HG03432 (cell line): ENCODE results near the gene LMO1.

Experiments used
- ATAC-seq: cut with Tn5 transposase; IDR thresholded peaks from one replicate; pipeline ENCODE4 v1.9.1; 2021; ENCODE audit warnings: mild to moderate bottlenecking, moderate library complexity; ENCODE audit not compliant: unreplicated experiment

LMO1 gene

DNA sequence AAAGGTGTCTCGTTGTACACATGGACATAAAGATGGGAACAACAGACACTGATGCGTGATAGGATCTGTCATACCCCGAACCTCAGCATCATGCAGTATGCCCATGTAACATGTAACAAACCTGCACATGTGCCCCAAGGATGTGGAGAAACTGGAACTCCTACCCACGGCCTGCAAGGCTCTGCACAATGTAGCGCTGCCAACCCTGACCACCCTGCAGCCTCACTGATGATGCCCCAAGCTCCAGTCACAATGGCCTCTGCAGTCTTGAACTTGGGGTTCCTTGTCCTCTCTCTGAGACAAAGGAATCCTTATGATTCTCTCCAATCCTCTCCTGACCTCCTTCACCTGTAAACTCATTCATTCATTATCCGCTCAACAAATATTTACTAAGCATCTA, 14.2 kb downstream of the LMO1 start:
- no peak for ATAC-seq

DNA sequence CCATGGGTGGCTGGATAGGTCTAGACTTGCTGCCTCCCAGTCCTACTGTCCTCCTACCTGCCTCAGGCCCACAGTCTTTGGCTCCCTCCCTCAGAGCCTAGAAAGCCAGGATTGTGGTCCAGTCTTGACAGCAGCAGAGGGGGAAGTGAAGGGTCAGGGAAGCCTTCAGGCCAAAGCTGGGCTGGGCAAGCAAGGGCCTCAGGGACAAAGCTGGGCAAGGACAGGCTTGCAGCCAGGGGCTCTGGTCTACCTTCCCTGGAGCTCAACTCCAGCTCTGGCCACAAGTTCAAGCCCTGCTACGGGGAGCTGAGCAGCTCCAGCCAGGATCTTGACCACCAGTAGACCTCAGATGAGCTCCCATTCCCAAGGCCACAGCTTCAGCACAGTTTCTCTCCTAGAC, 14.9 kb downstream of the LMO1 start:
- ATAC-seq = no peak

DNA sequence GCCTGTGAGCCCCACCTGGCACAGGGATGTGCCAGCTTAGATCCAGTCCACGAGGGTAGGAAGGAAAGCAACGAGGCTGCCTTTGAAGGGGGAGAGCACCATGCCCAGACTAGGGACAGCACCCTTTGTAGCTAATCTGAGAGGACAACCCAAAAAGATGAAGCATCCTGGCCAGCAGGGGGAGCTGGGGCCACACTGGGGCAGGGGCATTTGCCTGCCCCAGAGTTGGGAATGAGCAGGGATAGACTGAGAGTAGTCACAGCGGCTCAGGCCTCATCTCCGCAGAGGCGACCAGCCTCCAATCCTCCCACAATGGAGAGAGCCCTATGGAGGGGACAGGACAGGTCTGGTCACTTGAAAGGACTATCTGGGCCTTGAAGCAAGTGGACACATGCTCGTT, 16.4 kb downstream of the LMO1 start:
- no peak for ATAC-seq

DNA sequence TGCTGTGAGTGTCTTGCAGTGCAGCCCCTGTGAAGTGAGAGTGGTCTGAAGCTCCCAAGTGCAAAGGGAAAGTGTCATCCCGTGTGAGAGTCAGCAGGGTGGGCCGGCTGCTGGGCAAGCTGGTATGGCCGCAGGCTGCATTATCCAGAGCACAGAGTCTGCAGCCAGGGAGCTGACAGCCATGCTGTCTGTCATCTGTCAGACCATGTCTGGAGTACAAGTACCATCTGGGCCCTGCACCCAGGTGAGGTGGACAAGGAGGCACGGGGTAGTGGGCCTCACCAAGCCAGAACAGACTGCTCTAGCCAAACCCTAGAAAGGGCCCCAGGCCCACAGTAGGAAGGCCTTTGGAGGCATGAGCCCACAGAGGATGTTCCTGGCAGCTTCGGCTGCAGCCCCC, 20.2 kb downstream of the LMO1 start:
- ATAC-seq = no peak

DNA sequence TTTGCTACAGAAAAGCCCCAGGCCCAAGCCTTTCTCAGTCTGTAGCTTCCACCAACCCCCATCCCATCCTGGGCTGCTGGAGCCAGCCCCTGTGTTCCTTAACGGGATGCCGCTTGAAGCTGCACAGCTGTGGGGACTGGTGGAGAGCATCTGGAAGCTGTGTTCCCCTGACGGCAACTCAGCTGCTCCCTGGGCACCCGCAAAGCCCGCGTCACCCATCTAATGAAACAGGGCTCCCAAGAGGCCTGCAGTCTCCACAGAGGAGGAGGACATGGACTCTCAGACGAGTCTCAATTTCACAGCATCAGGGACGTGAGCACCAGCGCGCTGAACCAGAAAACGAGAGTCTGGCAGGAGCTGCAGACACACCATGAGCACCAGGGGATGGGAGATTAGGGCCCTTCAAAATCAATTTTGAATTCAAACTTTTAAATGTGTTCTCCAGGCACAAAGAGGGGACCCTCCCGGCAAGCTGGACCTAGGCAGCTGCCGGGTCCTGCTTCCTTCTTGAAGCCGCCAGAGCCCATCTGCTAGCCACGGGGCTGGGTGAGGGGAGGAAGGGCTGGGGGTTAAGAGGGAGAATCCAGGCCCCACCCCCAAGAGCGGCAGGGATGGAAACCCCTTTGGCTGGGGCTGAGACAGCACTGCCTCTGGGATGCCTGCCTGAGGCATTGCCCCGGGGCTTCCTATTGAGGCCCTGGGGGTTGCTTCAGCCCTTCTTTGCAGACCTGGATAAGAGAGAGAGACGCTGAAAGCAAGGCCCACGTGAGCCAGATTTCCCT, 21.0 kb downstream of the LMO1 start:
- ATAC-seq = no peak

DNA sequence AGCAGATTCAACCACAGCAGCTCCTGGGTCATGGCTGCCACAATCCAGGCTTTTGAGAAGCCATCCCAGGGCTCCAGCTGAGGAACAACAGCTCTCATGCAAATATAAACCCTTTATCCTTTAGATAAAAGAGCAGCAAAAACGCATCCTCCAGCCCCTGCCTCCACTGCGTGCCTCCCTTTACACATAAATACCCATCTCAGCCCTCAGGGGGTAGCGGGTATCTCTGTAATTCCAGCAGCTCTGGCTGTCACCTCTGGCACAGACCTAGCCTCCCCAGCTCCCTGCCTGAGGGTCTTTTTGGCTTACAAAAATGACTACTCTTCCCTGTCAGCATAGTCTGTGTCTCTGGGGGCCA, 21.6 kb downstream of the LMO1 start:
- ATAC-seq = no peak

DNA sequence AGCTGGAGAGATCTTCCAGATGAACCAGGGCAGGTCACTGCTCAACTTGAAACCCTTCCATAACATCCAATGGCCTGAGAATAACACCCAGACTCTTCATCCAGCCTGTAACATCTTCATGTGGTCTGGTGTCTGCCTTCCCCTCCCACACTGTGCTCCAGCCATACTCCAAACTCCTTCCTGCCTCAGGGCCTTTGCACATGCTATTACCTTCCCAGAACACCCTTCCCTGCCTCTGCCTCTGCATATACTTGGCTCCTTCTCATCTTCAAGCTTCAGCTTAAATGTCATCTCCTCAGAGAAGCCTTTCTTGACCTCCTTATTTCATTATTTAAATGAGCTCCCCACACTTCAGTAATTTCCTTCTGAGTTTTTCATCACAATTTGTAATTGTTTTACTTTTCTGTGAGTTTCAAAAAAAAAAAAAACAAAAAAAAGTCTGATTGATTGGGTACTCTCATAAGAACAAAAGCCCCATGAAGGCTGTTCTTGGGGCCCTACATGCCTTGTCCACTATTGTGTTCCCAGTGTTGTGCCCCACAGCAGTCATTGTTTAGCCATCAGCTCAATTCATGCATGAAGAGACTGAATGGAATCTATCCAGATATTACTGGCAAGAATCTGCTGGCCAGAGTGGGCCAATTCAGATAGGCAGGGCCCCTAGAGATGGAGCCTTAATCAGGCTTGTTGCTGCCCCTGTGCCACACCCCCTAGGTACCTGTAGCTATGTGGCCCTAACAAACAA, 22.1 kb downstream of the LMO1 start:
- ATAC-seq = no peak

DNA sequence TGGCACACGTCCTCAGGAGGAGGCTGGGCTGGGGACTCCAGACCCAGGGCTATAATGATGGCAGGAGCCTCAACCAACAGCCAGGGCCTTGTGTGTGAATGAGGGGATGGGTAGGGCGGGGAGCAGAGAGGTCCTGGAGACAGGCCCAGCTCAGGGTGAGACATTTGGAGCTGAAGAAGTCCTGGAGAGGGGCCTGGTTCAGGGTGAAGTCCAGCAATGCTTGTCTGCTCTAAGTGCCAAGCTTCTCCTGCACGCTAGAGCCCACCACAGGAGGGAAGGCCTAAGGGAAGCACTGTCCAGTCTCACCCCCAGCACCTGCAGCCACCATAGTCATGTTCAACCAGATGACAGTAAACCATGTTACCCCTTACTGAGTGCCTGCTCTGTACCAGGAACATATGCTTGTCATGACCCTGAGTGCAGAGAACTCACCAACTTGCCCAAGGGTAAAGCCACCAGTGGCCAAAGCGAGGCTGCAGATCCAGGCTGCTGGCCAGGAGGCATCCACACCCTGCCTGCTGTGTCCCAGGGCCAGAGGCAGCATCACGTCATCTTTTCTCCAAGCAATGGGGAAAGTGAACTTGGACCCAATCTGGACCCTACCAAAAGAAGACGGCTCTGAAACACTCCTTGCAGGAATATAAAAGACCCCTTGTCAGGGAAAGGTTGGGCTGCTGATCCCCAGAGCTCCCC, 24.0 kb downstream of the LMO1 start:
- ATAC-seq = no peak

DNA sequence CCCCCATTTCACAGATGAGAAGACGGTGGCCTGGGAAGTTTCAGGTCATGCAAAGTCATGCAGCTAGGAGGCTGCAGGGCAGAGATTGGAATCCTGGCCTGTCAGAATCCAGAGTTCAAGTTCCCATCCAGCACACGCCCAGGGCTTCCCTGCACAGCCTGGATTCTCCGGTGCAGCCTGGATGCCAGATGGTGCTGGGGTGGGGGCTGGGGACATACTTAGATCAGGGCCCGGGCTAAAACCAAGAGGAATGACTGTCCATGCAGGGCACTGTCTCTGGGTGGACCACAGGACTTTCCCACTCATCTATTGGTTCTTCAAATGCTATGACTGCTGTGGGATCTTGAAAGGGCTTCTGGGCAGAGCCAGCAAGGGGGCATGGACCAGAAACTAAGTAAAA, 24.6 kb downstream of the LMO1 start:
- ATAC-seq = no peak

DNA sequence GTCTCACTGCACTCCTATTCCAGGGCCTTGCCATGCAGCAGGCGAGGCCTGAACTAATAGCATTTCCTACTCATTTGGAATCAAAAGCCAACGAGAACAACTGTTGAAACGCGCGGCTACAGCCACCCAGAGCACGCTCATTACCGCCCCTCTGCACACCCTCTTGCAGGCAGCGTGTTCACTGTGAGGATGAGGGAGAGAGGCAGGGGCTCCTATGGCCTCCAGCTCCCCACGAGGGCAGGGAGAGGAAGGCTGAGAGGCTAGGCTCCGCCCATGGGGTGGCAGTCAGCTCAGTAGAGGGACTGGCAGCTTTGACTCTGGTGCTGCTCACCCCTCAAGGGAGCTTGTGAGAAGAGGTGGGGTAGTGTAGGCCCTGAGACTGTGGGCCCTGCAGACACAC, 26.2 kb downstream of the LMO1 start:
- no peak for ATAC-seq

DNA sequence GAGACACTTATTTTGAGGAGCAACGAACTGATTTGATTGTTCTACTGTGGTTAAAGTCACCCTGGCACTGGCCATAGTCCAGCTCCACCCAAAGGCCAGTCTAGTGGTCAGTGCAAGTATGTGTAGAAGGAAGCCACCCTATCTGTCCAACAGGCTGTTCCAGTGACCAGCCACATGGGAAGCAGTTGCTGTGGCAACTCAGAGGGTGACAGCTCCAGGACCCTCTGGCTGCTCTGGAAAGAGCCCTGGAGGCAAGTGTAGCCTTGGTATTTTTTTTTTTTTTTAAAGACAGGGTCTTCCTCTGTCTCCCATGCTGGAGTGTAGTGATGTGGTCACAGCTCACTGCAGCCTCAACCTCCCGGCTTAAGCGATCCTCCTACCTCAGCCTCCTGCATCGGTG, 27.8 kb downstream of the LMO1 start:
- no peak for ATAC-seq

DNA sequence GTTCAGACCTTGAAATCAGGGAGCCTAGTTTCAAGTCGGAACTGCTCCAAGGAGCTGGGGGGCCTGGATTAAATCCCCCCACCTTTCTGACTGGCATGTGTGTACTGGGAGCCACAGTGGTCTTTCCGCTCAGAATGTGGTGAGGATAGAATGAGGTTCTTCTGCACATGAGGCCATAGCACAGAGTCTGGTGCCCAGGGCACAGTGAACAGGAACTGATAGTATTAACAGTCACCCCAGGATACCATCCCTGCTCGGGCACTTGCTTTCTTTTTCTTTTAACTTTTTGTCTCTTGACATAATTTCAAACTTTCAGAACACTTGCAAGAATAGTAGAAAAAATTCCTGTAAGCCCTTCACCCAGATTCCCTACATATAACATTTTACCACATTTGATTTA, 28.8 kb downstream of the LMO1 start:
- no peak for ATAC-seq

DNA sequence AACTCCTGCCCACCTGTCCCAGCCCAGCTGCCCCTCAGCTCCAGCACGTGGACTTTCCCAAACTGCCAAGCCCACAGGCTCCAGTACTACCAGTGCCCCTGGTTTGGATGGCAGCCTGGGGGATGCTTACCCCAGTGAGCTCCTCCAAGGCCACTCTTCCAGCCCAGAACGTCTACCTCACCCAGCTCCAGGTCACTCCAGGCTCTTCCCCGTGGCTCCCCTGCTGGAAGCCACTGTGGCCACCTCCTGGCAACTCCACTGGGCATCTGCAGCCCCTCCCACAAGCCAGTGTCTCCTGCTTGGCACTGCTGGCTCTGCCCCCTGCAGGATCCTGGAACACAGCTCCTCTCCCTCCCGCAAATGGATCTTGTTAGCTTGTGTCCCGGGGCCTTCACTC, 29.3 kb downstream of the LMO1 start:
- ATAC-seq = no peak

DNA sequence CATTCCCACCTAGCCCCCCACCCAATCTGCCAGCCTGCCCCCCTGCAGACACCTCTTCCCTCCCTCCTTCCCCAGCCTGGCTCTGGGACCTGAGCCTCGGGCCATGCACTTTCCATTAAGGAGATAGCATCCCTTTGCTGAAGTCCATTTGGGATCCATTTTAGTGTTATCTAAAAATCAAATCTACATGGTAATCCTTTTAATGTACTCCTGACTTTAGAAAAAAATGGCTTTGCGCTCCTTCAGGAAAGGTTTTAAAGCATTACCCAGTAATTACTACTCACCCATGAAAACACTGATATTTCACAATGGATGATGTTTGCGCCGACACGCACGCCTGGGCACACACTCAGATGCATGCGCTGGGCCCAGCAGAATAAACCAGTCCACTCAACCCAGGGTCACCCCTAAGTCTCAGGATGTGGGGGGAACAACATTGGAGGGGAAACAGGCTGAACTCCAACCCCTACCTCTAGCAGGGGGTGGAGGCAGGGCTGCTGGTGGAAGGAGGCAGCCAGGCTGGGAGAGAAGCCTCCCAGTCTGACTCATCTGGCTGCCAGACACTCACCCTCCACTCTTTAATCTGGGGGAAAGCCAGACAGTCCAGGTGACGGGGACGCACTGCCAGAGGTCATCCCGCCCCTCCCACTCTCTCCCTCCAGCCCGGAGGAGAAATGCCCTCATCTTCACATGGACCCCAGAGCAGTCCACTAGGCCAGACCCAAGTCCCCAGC, 29.8 kb downstream of the LMO1 start:
- no peak for ATAC-seq

DNA sequence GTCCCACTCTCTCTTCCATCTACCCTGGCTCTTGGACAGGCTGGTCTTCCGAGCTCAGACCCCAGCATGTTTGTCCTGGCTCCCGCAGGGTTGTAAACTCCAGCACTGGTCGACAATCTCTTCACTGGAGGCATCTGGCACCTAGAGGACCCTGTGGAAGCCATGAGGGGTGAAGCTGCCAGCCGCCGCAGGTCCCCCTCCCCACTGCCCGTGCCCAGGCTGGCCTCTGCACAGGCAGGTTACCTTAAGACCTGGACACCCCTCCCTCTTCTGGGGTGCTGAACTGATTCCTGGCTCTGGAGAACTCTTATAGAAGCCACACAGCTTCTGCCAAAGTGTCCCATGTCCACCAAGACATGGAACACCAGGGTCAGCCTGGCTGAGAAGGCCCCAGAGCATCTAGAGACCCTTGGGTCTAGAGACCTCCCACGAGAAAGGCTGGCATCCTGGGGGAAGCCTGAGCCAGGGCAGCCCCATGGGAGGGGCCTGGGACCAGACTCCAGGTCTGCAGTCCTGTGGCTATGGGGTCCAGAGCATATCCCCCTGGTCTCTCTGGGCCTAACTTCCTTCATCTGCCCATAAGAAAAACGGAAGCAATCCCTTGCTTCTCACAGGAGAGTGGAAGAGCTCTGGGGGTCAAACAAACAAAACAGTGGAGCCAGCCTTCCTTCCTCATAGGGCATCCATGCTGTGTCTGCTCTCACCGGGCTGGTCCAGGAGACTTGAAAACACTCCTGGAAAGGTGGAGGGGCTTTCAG, 30.6 kb downstream of the LMO1 start:
- no peak for ATAC-seq

DNA sequence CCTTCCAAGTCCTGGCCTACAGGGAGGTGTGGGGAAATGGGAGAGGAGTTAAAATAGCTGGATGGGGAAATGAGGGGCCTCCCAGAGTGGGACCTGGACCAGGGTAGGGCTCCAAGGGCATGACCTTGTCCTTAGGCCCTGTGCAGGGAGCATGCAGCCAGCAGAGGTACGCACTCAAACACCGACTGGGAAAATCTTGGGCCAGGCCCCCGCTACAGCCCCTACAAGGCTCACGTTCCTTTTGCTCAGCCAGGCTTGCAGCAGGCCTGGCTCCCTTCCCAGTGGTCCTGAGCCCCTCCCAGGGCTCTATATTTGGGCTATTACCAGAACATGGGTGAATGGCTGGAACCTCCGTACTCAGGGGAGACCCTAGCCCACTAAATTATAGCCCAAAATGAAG, 31.3 kb downstream of the LMO1 start:
- no peak for ATAC-seq

DNA sequence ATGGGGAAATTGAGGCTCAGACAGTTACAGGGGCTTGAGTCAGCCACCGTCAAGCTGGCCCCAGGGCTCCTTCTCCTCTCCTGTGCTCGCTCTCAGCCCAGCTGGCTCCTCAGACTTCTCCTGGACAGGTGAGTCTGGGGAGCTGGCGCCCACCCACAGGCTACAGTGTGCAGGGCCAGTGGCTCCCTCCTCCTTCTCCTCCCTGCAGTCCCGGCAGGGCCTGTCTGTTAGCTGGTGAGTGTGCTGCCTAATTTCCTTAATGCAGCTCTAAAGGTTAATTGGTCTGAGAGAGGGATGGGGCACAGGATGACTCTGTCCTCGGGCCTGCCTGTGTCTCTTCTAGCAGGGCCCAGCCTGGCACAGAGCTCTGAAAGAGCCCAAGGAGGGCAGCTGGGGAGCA, 31.7 kb downstream of the LMO1 start:
- ATAC-seq = no peak

DNA sequence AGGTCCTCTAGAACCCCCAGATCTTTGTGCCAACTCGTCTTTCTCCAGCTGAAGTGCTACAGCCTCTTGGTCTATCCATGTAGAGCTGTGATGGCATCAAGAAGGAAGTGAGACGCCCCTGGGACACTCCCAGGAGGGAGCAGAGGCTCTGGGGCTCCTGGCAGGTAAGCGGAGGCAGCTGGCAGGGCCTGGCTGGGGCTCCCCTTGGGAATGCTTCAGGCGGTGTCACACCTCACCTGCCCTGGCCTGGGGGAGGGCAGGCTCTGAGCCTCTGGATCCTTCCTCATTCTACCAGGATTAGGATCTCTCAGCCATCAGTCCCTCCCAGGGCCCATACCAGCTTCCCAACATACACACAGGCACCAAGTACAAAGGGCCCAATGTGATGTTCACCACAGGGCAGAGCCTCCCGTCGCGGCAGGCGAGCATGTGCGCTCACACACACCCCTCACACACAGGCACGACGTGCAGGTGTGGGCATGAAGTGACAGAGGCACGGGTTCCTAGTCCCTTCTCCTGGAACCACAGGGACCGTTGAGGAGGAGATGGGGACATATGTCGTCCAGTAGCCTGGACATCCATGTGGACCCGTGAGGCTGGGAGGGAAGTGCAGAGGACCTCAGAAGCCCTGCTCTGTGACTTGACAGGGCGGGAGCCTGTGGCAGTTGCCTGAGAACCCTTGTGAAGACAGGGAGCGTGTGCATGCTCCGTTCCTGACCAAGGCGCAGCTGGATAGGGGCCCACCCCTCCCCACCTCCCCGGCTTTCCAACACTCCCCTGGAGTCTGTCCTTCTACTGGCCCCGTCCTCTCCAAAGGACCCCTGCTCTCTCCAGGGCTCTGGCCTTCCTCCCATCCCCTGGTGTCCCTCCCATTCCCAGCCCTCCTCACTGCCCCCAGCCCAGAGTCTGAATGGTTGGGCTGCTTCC, 32.5 kb downstream of the LMO1 start:
- no peak for ATAC-seq

DNA sequence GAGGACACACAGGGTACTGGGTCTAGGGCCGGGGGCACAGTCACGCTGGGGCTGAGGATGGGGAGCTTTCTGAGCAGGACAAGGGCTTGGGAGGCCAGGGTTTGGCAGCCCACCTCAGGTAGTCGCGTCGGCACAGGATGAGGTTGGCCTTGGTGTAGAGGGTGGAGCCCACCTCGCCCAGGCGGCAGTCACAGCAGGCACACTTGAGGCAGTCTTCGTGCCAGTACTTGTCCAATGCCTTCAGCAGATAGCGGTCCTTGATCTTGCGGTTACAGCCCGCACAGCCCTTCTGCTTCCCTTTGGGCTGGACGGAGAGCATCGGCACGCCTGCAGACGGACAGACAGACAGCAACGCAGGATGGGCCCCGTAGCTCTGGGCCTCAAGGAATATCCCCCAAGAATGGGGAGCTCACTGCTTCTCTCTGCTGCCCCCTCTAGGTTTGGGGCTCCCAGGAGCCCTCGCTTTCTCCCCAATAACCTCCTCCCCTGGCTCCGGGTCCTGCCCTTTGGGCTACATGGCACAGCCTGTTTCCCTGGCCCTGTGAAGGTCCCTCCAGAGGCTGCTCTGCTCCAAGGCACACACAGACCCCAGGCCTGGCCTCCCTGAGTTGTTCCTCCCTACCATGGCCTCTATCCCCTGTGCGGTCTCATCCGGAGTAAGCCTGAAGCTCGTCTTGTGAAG, 33.4 kb downstream of the LMO1 start:
- ATAC-seq = no peak
